DND-41 (cell line): Measurements from ENCODE around the gene SPANXB1.

Experiments used
- EZH2 ChIP-seq: IDR thresholded peaks from 3 replicates; pipeline ENCODE4 v1.6.1; 2012; ENCODE audit warnings: borderline replicate concordance, low read depth, mild to moderate bottlenecking, moderate library complexity, low read length, inconsistent platforms; ENCODE audit not compliant: severe bottlenecking
- TF ChIP-seq, protein P1 (sequence below): IDR thresholded peaks from 2 replicates; pipeline ENCODE4 v1.5.1; 2012; ENCODE audit warnings: borderline replicate concordance, low read length, moderate library complexity, mild to moderate bottlenecking; ENCODE audit not compliant: poor library complexity, severe bottlenecking; ENCODE audit errors: extremely low read depth

GRCh38 chrX:140971099-140971795, 31.1 kb upstream of the SPANXB1 start:
- TF ChIP-seq EZH2 = no peak
- TF ChIP-seq, protein P1, sequence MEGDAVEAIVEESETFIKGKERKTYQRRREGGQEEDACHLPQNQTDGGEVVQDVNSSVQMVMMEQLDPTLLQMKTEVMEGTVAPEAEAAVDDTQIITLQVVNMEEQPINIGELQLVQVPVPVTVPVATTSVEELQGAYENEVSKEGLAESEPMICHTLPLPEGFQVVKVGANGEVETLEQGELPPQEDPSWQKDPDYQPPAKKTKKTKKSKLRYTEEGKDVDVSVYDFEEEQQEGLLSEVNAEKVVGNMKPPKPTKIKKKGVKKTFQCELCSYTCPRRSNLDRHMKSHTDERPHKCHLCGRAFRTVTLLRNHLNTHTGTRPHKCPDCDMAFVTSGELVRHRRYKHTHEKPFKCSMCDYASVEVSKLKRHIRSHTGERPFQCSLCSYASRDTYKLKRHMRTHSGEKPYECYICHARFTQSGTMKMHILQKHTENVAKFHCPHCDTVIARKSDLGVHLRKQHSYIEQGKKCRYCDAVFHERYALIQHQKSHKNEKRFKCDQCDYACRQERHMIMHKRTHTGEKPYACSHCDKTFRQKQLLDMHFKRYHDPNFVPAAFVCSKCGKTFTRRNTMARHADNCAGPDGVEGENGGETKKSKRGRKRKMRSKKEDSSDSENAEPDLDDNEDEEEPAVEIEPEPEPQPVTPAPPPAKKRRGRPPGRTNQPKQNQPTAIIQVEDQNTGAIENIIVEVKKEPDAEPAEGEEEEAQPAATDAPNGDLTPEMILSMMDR = no peak
